HG02678 (cell line): ENCODE data around the gene HSPA1A.
"Not testable (repeated sequence)": the region's sequence is repeated elsewhere in the genome, so short reads cannot be mapped to it uniquely, and the experiment has no call there.

Experiments
- ATAC-seq: cut with Tn5 transposase; IDR thresholded peaks from one replicate; pipeline ENCODE4 v1.9.1; 2021; ENCODE audit warnings: mild to moderate bottlenecking, moderate library complexity; ENCODE audit not compliant: unreplicated experiment

HSPA1A gene

DNA sequence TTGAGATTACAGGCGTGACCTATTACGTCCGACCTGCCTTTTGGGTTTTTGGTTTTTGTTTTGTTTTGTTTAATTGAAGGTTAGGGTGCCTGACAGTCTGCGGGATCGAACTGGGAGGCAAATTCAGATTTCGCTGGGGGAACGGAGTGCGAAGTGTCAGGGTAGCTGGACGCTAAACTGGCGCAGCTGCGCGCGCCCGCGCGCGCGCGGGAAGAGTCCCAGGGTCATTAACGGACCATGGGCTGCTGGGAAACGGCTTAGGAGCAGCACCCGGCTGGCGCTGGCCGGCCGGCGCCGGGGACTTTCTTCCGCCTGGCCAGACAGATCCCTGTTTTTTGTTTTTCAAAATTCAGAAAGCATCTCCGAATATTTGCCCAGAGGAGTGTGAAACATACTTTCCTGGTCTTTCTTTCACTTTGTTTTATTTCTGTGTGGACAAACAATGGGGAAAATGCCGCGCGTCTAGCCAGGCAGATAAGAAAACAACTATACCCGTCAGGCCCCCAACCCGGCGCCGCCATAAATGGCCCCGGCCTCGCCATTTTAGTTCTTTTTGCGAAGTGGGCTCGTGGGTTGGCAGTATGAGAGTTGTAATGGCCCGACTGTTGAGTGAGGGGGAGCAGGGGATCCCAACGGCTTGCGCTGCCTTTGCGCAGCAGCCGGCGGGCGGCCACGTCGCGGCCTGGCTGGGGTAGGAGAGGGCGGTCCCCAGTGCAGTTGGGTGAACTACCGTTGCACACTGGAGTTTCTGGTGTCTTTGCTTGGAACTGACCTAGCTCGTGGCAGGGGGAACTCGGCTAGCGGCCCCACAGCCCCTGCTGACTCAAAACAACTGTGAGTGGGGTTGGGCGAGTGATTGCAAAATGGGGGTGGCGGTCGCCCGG, 19.3 kb downstream of the HSPA1A start:
- peak; percentile 49 for ATAC-seq

DNA sequence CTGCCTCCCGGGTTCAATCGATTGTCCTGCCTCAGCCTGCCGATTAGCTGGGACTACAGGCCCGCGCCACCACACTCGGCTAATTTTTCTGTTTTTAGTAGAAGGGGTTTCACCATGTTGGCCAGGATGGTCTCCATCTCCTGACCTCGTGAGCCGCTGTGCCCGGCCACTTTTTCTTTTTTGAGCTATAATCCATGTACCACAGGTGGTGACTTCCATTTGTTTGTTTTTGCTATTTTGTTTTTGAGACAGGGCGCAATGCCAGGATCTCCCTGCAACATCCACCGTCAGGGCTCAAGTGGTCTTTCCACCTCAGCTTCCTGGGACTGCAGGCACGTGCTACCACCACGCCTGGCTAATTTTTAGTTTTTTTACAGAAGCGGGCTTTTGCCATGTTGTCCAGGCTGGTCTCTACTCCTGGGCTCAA, 20.7 kb downstream of the HSPA1A start:
- no peak for ATAC-seq

DNA sequence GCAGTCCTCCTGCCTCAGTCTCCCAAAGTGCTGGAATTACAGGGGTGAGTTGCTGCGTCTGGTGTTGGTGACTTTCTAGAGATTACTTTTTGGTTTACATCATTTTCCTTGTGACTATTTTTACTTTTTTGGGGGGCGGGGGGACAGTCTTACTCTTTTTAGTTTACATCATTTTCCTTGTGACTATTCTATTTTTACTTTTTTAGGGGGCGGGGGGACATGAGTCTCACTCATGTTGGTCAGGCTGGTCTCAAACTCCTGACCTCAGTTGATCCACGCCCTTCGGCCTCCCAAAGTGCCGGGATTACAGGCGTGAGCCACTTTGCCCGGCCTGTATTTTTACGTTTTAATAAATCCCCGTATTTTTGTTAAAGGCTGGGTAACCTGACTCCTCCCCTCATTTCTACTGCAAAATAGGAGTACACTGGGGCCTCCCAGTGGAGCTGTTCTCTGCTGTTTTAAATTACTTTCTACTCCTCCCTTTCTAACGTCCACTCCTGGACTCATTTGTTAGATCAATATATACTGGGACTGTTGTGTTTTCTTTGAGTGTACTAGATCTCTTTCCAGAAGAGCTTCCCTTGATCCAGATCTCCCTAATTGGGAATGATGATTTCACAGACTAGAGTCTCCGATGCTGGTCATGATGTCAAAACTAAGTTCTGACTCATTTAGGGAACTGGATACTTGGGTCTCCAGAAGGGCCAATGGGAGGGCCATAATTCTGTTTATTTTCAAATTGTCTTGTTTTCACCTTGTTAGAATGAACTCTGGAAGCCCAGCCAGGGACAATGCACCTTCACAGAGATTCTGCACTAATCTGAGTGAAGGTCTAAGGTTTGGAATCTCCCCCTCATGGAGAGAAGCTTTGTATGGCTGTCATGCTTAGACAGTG, 21.4 kb downstream of the HSPA1A start:
- ATAC-seq = no peak

DNA sequence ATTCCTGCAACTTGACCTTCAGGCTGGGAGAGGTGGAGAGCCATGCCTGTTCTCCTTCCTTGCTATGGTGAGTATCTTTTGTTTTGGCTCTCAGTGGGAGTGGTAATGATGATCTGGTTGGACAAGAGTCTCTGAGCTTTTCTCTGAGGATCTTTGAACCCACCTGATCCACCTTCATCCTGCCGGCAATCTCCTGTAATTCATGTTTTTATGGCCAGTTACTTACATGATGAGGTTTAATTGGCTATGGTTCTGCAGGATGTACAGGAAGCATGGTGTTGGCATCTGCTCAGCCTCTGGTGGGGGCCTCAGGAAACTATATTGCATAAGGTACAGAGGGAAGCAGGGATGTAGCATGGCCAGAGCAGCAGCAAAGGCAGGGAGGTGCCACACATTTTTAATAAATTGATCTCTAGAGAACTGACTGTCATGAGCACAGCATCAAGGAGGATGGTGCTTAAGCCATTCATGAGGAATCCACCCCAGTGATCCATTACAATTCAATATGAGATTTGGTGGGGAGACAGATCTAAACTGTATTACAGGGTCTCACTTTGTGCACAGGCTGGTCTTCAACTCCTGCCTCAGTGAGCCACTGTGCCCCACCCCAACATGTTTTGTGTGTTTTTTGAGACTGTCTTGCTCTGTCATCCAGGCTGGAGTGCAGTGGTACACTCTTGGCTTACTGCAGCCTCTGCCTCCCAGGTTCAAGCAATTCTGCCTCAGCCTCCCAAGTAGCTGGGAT, 22.2 kb downstream of the HSPA1A start:
- no peak for ATAC-seq

DNA sequence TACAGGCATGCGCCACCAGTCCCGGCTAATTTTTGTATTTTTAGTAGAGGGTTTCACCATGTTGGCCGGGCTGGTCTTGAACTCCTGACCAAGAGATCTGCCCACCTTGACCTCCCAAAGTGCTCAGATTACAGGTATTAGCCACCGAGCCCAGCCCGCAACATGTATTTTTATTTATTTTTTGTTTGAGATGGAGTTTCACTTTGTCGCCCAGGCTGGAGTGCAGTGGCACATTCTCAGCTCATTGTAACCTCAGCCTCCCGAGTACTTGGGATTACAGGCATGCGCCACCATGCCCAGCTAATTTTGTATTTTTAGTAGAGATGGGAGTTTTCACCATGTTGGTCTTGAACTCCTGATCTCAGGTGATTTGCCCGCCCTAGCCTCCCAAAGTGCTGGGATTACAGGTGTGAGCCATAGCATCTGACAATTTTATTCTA, 22.8 kb downstream of the HSPA1A start:
- not testable (repeated sequence) for ATAC-seq

DNA sequence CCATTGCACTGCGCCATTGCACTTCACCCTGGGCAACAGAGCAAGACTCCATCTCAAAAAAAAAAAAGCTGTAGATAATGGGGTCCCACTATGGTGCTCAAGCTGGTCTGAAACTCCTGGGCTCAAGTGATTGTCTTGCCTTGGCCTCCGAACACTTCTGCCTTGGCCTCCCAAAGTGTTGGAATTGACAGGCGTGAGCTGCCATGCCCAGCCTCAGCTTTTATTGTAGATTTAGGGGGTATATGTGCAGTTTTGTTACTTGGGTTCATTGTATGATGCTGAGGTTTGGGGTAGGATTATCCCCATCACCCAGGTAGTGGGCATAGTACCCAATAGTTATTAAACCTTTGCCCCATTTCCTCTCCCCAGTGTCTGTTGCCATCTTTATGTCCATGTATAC, 23.6 kb downstream of the HSPA1A start:
- ATAC-seq = no peak

DNA sequence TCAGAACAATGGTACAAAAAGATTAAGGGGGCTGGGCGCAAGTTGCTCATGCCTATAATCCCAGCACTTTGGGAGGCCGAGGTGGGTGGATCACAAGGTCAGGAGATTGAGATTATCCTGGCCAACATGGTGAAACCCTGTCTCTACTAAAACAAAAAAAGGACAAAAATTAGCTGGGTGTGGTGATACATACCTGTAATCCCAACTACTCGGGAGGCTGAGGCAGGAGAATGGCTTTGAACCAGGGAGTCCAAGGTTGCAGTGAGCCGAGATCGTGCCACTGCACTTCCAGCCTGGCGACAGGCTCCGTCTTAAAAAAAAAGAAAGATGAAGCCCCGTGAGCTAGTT, 24.4 kb downstream of the HSPA1A start:
- not testable (repeated sequence) for ATAC-seq

DNA sequence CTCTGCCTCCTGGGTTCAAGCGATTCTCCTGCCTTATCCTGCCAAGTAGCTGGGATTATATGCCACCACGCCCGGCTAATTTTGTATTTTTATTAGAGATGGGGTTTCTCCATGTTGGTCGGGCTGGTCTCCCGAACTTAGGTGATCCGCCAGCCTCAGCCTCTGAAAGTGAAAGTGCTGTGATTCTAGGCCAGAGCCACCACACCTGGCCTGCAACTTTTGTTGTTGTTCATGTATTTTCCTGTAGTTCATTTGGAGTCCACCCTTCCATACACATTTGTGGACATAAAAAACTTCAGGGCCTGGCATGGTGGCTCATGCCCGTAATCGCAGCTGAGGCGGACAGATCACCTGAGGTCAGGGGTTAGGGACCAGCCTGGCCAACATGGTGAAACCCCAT, 26.7 kb downstream of the HSPA1A start:
- ATAC-seq = no peak

DNA sequence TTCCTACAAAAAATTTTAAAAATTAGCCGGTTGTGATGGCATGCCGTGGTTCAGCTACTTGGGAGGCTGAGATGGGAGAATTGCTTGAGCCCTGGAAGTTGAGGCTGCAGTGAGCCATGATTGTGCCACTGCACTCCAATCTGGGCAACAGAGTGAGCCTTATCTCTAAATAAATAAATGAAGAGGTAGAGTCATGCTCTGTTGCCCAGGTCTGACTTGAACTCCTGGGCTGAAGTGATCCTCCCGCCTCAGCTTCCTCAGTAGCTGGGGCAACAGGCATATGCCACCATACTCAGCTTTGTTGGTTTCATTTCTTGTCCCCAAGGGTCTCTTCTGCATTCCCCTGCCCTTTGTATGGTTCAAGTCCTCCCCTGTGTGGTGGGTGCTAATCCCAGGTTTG, 29.2 kb downstream of the HSPA1A start:
- no peak for ATAC-seq

DNA sequence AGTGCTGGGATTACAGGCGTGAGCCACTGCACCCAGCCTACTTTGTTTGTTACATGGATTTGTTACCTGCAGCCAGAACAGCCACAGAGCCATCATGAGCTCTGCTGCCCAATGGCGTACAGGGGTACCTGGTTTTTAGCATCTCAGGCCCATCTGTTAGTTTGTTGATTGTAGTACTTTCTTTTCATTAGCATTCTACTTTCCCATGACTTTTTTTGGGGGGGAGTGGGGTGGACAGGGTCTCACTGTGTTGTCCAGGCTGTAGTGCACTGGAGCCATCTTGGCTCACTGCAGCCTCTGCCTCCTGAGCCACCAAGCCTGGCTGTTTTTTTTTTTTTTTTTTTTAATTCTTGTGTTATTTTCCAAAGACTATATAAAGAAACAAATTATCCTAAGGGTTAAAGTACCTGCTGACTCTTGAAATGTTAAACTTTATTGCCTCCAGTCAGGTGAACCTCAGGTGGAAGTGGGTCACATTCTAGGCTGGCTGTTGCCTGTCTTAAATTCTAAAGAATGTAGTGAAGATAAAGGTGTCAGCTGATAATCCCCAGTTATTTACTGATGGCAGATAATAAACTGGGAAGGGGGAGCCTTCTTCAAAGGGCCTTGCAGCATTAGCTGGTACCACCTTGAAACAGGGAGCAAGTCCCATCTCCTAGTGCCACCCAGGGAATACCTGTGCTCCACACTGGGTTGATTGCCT, 32.1 kb downstream of the HSPA1A start:
- ATAC-seq = no peak

DNA sequence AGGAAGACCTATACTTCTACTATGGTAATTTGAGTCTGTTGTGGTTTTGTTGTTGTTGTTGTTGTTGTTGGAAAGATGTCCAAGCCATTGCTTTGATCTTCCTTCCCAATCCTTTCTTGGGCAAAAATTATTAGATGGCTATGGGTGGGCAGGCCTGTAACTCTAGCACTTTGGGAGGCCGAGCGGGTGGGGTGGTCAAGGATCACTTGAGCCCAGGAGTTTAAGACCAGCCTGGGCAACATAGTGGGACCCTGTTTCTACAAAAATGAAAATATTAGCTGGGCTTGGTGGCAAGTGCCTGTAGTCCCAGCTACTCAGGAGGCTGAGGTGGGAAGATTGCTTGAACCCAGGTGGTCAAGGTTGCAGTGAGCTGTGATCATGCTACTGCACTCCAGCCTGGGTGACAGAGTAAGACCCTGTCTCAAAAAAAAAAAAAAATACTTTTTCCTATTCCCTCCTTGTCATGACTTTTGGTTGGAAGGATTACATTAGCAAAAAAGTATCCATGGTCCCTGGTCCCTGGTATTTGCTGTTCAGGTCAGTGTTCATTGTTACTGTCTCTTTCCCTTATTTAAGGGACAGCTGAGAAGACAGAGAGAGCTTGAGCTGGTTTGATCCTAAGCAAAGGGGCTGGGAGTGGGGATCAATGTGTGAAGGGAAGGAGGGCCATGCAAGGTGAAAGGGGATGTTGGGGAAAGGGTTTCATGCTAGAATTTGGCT, 35.6 kb downstream of the HSPA1A start:
- ATAC-seq = no peak

DNA sequence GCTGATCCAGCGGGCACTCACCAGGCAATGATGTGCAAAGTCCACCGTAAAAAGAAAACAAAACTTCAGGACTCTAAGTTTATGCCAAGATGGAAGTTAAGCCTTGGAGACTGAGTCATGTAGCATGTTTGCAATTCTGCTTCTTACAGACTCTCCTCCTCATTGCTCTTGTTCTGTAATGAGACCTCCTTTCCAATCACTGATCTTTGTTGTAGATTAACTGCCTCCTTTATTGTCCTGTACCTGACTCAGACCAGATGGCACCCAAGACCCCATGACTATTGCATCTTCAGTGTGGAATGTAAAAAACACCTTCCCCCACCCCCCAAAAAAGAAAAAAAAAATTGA, 36.1 kb downstream of the HSPA1A start:
- ATAC-seq = no peak

DNA sequence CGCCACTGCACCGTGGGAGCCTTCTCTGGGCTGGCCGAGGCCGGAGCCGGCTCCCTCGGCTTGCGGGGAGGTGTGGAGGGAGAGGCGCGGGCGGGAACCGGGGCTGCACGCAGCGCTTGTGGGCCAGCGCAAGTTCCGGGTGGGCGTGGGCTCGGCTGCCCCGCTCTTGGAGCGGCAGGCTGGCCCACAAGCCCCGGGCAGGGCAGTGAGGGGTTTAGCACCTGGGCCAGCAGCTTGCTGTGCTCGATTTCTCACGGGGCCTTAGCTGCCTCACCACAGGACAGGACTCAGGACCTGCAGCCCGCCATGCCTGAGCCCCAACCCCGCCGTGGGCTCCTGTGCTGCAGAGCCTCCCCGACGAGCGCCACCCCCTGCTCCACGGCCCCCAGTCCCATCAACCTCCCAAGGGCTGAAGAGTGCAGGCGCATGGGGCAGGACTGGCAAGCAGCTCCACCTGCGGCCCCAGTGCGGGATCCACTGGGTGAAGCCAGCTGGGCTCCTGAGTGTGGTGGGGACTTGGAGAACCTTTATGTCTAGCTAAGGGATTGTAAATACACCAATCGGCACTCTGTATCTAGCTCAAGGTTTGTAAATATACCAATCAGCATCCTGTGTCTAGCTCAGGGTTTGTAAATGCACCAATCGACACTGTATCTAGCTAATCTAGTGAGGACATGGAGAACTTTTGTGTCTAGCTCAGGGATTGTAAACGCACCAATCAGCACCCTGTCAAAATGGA, 36.8 kb downstream of the HSPA1A start:
- not testable (repeated sequence) for ATAC-seq

DNA sequence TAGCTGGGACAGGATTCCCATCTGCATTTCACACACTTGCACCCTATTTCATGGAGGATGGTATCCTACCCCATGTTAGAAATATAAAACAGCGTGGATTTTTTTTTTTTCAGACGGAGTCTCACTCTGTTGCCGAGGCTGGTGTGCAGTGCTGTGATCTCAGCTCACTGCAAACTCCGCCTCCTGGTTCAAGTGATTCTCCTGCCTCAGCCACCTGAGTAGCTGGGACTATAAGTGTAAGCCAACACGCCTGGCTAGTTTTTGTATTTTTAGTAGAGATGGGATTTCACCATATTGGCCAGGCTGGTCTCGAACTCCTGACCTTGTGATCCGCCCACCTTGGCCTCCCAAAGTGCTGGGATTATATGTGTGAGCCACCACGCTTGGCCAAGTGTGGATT, 42.4 kb downstream of the HSPA1A start:
- ATAC-seq = not testable (repeated sequence)

DNA sequence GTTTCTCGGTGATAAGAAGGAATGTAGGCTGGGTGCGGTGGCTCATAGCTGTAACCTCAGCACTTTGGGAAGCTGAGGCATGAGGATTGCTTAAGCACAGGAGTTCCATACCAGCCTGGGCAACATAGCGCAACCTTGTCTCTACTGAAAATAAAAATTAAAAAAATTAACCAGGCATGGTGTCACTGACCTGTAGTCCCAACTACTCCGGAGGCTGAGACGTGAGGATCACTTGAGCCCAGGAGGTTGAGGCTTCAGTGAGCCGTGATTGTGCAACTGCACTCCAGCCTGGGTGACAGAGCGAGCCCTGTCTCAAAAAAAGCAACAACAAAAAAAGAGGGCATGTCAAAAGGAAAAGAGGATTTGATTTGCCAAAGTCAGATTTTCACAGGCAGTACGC, 43.4 kb downstream of the HSPA1A start:
- no peak for ATAC-seq

DNA sequence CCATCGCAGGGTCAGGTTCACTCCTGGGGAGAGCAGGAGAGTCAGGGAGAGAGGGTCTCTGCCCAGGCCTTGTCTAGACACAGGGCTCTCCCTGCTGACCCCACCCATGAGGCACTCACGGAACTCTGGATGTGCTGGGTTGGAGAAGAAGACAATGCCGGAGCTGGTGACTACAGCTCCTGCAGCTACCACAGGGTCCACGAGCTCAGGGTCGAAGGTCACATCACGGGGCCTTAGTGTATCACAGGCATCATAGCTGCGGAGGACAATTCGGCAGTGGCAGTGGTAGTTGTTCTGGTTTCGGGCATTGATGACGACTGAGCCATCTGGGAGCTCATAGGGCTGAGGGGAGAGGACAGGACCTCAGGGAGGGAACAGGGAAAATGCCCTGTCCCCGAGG, 44.6 kb downstream of the HSPA1A start:
- no peak for ATAC-seq

DNA sequence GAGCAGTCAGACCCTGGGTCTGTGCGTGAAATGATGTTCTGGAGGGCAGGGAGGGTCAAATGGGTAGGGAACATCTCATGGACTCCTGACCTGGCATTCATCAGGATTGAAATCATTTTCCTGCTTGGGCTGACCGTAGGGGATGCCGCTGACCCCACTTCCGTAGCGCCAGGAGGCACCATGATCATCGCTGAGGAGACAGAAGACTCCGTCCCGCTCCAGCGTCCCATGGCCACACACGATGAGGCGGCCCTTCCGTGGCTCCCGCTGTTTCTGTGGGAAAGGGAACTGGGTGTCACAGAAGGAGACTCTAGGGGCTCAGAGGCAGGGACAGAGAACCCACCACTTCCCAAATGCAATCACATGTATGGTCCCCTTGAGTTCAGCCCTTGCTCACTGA, 45.0 kb downstream of the HSPA1A start:
- ATAC-seq = no peak

DNA sequence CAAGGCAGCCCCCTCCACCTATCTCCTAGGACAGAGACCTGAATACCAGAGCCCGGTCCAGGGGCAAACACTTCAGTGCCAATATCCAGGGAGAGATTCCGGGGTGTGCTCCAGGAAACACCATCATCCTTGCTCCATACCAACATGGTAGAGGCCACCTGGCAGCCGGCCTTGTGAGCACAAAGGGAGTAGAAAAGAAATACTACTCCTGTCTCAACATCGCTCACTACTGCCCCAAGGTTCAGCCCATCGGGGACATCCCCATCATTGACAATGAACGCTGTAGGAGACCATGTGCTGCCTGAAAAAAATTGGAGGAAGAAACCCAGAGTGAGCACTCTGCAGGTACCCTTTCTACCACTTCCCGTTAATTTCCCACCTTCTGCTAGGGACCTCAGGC, 45.8 kb downstream of the HSPA1A start:
- ATAC-seq = no peak

DNA sequence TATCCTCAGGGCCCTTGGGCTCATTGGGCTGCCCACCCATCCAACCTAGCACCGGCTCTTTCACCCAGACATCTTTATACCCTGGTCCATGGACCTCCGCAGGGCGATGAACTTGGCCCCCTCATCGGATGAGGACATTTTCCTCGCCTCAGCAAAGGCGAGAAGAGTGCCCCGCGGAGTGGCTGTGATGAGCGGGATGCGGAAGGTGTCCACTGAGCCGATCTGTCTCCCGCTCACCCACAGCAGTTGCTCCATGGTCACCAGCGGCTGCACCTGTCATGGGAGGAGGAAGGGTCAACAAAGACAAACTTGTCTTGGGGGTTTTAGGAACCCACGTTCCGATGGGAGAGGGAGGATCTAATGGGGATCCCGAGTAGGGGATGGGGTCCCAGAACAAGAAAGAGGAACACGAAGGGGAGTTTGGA, 46.6 kb downstream of the HSPA1A start:
- no peak for ATAC-seq
